Panc1 (cell line): ENCODE measurements around the gene AKAP13. TPM values are rescaled to one million over a fixed set of nuclear protein-coding genes. Genes with fewer than 3 reads are reported as not detected.

Experiments used
- ATAC-seq: fragments of 200-7000 bp; cut with Tn5 transposase; 2 replicates; pipeline ENCODE4 v1.9.1; 2020; ENCODE audit warnings: mild to moderate bottlenecking, moderate library complexity
- BruUV-seq: library from RNA; stranded (reverse); fragments of 400-500 nt; replicated peaks from 2 replicates; lab custom pipeline; 2021; lab: Mats Ljungman, UMichigan
- CTCF ChIA-PET: fragments of 300-600 bp; sonication (Branson Sonifier 250); formaldehyde crosslinking; loops from one replicate; lab custom pipeline; 2022; ENCODE audit warnings: antibody characterized with exemption; lab: Charles Lee
- POLR2A ChIA-PET: fragments of 300-600 bp; sonication (Branson Sonifier 250); formaldehyde crosslinking; loops from one replicate; lab custom pipeline; 2022; ENCODE audit warnings: antibody characterized with exemption; lab: Charles Lee
- DNase-seq: peaks from one replicate; pipeline ENCODE4 v3.0.0-alpha.2; 2010; ENCODE audit warnings: low read depth, low spot score
- H3K27ac ChIP-seq: 2 replicates; pipeline ENCODE4 v1.5.1; 2011; ENCODE audit warnings: mild to moderate bottlenecking, low read length, inconsistent platforms
- H3K27me3 ChIP-seq: fragments of 200-500 bp; sonication (Bioruptor generic); 2 replicates; pipeline ENCODE4 v1.6.0; 2014; ENCODE audit warnings: low read length, inconsistent platforms; ENCODE audit not compliant: control insufficient read depth, insufficient read depth
- H3K36me3 ChIP-seq: fragments of 200-500 bp; sonication (Bioruptor generic); 2 replicates; pipeline ENCODE4 v1.5.1; 2014; ENCODE audit warnings: inconsistent platforms, mild to moderate bottlenecking, low read length, moderate library complexity; ENCODE audit not compliant: control insufficient read depth, insufficient read depth
- H3K4me1 ChIP-seq: 2 replicates; pipeline ENCODE4 v1.5.1; 2011; ENCODE audit warnings: inconsistent platforms, mild to moderate bottlenecking, low read length, moderate library complexity; ENCODE audit not compliant: control insufficient read depth, insufficient read depth
- H3K4me3 ChIP-seq, 2 experiments: 2 replicates each; pipeline ENCODE4 v1.5.1; 2011 to 2012; ENCODE audit warnings: low read depth in 2 of 2, low read length in 2 of 2, mild to moderate bottlenecking in 2 of 2, inconsistent platforms in 1 of 2, moderate library complexity in 1 of 2
- H3K9me3 ChIP-seq: fragments of 200-500 bp; sonication (Bioruptor generic); 2 replicates; pipeline ENCODE4 v1.5.1; 2014; ENCODE audit warnings: low read depth, mild to moderate bottlenecking, inconsistent platforms, low read length, moderate library complexity; ENCODE audit not compliant: control insufficient read depth, insufficient read depth
- POLR2AphosphoS5 ChIP-seq: IDR thresholded peaks from 2 replicates; pipeline ENCODE4 v1.6.1; 2012; ENCODE audit warnings: mild to moderate bottlenecking, low read depth, low read length, moderate library complexity
- SIN3A ChIP-seq: IDR thresholded peaks from 2 replicates; pipeline ENCODE4 v1.6.1; 2012; ENCODE audit warnings: low read depth, mild to moderate bottlenecking, low read length, moderate library complexity, borderline replicate concordance; ENCODE audit not compliant: insufficient read depth
- TCF7L2 ChIP-seq: IDR thresholded peaks from 2 replicates; pipeline ENCODE4 v1.6.1; 2011; ENCODE audit warnings: mild to moderate bottlenecking, low read depth, low read length, inconsistent platforms
- in situ Hi-C: cut with HindIII; loops from 2 replicates; pipeline ENCODE4 v1.10.0; 2016; ENCODE audit warnings: low sequenced_read_pairs, low pct_unique_long_range_greater_than_20kb
- intact Hi-C: fragments of 100-400 bp; cut with micrococcal nuclease; formaldehyde crosslinking; loops from one replicate; pipeline ENCODE4 v1.10.0; 2022; ENCODE audit not compliant: unreplicated experiment
- total RNA-seq: library from RNA; stranded (reverse); gene quantifications from one replicate; pipeline ENCODE4 v1.2.1, GENCODE V29; 2021; ENCODE audit not compliant: unreplicated experiment
- TF ChIP-seq, protein P1 (sequence below): fragments of 450-650 bp; IDR thresholded peaks from 2 replicates; pipeline ENCODE4 v1.5.1; 2017; ENCODE audit warnings: mild to moderate bottlenecking
- TF ChIP-seq, protein P2 (sequence below), 2 experiments: IDR thresholded peaks; 2 replicates each; pipeline ENCODE4 v1.6.1; 2011 to 2012; ENCODE audit warnings: low read depth in 2 of 2, control low read depth in 1 of 2, low read length in 1 of 2, mild to moderate bottlenecking in 1 of 2, moderate library complexity in 1 of 2; ENCODE audit not compliant: insufficient read depth in 1 of 2

The AKAP13 gene
- total RNA-seq, 1 experiment from 2014 or later, result 94.2 TPM

DNA sequence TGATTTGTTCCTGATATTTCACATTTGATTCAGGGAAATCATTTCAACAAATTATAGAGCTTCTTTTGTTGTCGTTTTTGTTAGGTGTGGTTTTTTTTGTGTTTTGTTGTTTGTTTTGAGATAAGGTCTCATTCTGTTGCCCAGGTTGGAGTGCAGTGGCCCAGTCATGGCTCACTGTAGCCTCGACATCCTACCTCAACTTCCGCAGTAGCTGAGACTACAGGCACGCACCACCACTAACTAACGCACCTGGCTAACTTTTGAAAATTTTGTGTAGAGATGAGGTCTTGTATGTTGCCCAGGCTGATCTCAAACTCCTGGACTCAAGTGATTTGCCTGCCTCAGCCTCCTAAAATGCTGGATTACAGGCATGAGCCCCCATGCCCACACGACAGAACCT, 177.0 kb downstream of the AKAP13 start:
- no peaks in the 10 kb centered on the region for H3K4me1 ChIP-seq
- TF ChIP-seq SIN3A, result no peak
- TF ChIP-seq, protein P1, sequence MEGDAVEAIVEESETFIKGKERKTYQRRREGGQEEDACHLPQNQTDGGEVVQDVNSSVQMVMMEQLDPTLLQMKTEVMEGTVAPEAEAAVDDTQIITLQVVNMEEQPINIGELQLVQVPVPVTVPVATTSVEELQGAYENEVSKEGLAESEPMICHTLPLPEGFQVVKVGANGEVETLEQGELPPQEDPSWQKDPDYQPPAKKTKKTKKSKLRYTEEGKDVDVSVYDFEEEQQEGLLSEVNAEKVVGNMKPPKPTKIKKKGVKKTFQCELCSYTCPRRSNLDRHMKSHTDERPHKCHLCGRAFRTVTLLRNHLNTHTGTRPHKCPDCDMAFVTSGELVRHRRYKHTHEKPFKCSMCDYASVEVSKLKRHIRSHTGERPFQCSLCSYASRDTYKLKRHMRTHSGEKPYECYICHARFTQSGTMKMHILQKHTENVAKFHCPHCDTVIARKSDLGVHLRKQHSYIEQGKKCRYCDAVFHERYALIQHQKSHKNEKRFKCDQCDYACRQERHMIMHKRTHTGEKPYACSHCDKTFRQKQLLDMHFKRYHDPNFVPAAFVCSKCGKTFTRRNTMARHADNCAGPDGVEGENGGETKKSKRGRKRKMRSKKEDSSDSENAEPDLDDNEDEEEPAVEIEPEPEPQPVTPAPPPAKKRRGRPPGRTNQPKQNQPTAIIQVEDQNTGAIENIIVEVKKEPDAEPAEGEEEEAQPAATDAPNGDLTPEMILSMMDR, result no peak
- TF ChIP-seq TCF7L2, result no peak
- TF ChIP-seq, protein P2, sequence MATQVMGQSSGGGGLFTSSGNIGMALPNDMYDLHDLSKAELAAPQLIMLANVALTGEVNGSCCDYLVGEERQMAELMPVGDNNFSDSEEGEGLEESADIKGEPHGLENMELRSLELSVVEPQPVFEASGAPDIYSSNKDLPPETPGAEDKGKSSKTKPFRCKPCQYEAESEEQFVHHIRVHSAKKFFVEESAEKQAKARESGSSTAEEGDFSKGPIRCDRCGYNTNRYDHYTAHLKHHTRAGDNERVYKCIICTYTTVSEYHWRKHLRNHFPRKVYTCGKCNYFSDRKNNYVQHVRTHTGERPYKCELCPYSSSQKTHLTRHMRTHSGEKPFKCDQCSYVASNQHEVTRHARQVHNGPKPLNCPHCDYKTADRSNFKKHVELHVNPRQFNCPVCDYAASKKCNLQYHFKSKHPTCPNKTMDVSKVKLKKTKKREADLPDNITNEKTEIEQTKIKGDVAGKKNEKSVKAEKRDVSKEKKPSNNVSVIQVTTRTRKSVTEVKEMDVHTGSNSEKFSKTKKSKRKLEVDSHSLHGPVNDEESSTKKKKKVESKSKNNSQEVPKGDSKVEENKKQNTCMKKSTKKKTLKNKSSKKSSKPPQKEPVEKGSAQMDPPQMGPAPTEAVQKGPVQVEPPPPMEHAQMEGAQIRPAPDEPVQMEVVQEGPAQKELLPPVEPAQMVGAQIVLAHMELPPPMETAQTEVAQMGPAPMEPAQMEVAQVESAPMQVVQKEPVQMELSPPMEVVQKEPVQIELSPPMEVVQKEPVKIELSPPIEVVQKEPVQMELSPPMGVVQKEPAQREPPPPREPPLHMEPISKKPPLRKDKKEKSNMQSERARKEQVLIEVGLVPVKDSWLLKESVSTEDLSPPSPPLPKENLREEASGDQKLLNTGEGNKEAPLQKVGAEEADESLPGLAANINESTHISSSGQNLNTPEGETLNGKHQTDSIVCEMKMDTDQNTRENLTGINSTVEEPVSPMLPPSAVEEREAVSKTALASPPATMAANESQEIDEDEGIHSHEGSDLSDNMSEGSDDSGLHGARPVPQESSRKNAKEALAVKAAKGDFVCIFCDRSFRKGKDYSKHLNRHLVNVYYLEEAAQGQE (IDR thresholded peaks at IDR 0.05; ENCODE audit: insufficient read depth in 1 of 2, low read depth in 2 of 2, low read length in 1 of 2), result no peak
- no peak for TF ChIP-seq POLR2AphosphoS5
- ChIA-PET POLR2A (no interaction called here), CTCF (no interaction called here)
- H3K36me3 ChIP-seq, result no peaks in the 10 kb centered on the region
- no peaks in the 10 kb centered on the region for H3K9me3 ChIP-seq
- BruUV-seq, result no TSS peak
- in situ Hi-C loops, result no loop called here
- DNase-seq (no peak), ATAC-seq (no peak)
- H3K27me3 ChIP-seq, result no peaks in the 10 kb centered on the region
- no peak overlapping the region for H3K27ac ChIP-seq
- intact Hi-C loops, result no loop called here
- H3K4me3 ChIP-seq, result no peak overlapping the region

DNA sequence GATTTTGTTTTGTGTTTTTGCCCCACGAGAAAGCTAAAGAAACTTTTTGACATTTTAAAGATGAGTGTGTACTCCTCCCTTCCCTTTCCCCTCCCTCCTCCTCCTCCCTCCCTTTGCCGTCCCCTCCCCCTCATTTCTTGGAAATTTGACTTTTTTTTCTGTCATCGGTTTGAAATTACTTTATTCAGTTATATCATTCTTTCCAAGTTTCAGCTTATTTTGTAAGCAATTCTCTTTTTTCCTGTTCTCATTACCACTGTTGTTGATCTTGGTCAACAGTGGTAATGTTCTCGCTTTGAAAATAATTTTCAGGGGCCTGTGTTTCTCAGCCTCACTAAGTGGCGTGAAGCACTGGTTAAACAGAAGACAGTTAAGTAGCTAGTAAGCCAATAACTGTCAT, 178.4 kb downstream of the AKAP13 start:
- DNase-seq (no peak), ATAC-seq (no peak)
- TF ChIP-seq, protein P2 (IDR thresholded peaks at IDR 0.05; ENCODE audit: insufficient read depth in 1 of 2, low read depth in 2 of 2, low read length in 1 of 2), result no peak
- no peak for TF ChIP-seq POLR2AphosphoS5
- TF ChIP-seq TCF7L2, result no peak
- no peak for TF ChIP-seq SIN3A
- TF ChIP-seq, protein P1, result no peak
- POLR2A ChIA-PET, result no interaction called here
- no peaks in the 10 kb centered on the region for H3K9me3 ChIP-seq
- no peak overlapping the region for H3K27ac ChIP-seq
- in situ Hi-C loops, result no loop called here
- CTCF ChIA-PET, result no interaction called here
- no peaks in the 10 kb centered on the region for H3K36me3 ChIP-seq
- no peaks in the 10 kb centered on the region for H3K27me3 ChIP-seq
- BruUV-seq, result no TSS peak
- H3K4me1 ChIP-seq, result no peaks in the 10 kb centered on the region
- H3K4me3 ChIP-seq, result no peak overlapping the region
- intact Hi-C loops, result no loop called here
